Measurements from ENCODE around the gene YWHAE.

Gene YWHAE

DNA sequence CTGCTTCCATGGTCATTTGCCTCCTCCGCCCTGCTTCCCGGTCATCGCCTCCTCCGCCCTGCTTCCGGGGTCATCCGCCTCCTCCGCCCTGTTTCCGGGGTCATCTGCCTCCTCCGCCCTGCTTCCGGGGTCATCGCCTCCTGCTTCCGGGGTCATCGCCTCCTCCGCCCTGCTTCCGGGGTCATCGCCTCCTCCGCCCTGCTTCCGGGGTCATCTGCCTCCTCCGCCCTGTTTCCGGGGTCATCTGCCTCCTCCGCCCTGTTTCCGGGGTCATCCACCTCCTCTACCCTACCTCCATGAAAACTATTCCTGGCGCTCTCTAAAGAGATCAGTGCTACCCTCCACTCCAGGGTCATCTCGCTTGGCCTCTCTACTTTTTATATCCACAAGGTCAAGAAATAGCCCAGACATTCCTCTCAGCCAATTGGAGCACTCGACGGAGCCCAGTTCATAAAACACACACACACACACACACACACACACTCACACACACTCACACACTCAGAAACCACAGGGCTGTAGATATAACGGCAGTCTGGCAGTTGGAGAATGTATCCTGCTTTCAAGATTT is 75.7 kb downstream of the YWHAE start:
- H3K4me3 ChIP-seq (ENCODE audit: low read depth, low read length): no peak overlapping the region
- TF ChIP-seq, protein P1, sequence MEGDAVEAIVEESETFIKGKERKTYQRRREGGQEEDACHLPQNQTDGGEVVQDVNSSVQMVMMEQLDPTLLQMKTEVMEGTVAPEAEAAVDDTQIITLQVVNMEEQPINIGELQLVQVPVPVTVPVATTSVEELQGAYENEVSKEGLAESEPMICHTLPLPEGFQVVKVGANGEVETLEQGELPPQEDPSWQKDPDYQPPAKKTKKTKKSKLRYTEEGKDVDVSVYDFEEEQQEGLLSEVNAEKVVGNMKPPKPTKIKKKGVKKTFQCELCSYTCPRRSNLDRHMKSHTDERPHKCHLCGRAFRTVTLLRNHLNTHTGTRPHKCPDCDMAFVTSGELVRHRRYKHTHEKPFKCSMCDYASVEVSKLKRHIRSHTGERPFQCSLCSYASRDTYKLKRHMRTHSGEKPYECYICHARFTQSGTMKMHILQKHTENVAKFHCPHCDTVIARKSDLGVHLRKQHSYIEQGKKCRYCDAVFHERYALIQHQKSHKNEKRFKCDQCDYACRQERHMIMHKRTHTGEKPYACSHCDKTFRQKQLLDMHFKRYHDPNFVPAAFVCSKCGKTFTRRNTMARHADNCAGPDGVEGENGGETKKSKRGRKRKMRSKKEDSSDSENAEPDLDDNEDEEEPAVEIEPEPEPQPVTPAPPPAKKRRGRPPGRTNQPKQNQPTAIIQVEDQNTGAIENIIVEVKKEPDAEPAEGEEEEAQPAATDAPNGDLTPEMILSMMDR (IDR thresholded peaks at IDR 0.05; ENCODE audit: low read depth, low read length, missing control alignments): no peak
- no peak for DNase-seq (ENCODE audit: low read depth)

DNA sequence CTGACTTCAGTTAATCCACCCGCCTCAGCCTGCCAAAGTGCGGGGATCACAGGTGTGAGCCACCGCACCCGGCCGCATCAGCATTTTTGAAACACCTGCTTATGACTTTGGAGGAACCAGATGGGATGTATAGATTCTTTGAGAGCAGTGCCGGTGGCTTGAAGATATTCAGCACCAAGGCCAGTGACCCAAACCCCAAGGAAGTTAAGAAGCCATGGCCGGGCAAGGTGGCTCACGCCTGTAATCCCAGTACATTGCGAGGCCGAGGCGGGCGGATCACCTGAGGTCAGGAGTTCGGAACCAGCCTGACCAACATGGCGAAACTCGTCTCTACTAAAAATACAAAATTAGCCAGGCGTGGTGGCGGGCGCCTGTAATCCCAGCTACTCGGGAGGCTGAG is 76.7 kb downstream of the YWHAE start:
- TF ChIP-seq, protein P1 (IDR thresholded peaks at IDR 0.05; ENCODE audit: low read depth, low read length, missing control alignments): no peak
- DNase-seq (ENCODE audit: low read depth): no peak
- no peak overlapping the region for H3K4me3 ChIP-seq (ENCODE audit: low read depth, low read length)

DNA sequence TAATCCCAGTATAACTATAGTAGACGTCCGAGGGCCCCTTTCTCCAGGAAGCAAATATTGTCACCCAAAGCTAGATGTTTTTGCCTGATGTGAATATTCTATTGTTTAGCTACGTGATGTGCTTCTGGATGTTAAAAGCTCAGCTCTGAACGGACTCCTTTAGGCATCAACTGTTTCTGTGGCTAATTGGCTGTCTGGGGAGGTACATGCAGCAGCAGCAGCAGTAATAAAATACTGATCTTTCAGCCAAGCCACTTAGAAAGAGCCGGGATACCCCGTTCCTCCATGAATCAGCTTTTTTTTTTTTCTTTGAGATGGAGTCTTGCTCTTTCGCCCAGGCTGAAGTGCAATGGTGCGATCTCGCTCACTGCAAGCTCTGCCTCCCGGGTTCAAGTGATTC is 77.5 kb downstream of the YWHAE start:
- TF ChIP-seq, protein P1 (IDR thresholded peaks at IDR 0.05; ENCODE audit: low read depth, low read length, missing control alignments): no peak
- H3K4me3 ChIP-seq (ENCODE audit: low read depth, low read length): no peak overlapping the region
- DNase-seq (ENCODE audit: low read depth): no peak

DNA sequence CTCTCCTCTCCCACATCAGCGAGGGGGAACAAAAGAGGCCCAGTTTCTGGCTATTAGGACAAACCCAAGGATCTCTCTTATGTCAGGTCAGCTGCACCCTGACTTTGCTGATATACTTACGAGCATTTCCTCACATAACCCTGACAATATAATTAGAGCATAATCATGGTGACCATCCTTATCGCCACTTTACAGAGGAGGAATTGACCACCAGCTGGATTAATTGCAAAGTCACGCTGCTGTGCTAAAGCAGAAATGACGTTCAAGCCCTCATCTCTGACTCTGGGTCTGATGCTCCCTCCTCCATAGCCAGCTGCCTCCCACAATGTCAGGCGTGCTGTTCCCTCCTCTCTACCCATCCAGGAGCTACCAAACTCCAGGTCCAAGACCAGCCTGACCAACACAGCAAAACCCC is 78.0 kb downstream of the YWHAE start:
- DNase-seq (ENCODE audit: low read depth): no peak
- no peak overlapping the region for H3K4me3 ChIP-seq (ENCODE audit: low read depth, low read length)
- TF ChIP-seq, protein P1 (IDR thresholded peaks at IDR 0.05; ENCODE audit: low read depth, low read length, missing control alignments): no peak

DNA sequence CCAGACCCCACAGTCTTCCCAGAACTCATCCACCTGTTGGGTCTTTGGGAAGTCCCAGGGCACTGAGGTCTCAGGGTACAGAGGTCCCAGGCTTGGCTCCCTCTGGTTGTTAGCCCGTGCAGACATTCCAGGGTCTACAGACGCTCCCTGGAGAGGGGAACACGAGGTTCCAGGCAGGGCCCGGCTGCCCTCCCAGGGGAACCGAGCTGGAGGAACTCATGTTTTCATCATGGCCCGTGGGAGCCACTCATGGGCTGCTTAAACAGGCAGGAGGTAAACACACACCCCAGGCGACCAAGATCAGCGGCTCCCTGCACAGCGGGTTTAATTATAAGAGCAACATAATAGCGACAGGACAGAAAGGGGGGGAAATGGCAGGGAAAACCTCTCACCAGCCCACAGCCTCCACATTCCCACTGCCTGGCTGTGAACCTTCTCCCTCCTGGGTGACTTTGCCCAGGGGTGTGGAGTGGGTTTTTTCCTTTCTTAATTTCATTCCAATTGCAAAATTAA is 84.1 kb downstream of the YWHAE start:
- no peak overlapping the region for H3K4me3 ChIP-seq (ENCODE audit: low read depth, low read length)
- TF ChIP-seq, protein P1 (IDR thresholded peaks at IDR 0.05; ENCODE audit: low read depth, low read length, missing control alignments): no peak
- no peak for DNase-seq (ENCODE audit: low read depth)

DNA sequence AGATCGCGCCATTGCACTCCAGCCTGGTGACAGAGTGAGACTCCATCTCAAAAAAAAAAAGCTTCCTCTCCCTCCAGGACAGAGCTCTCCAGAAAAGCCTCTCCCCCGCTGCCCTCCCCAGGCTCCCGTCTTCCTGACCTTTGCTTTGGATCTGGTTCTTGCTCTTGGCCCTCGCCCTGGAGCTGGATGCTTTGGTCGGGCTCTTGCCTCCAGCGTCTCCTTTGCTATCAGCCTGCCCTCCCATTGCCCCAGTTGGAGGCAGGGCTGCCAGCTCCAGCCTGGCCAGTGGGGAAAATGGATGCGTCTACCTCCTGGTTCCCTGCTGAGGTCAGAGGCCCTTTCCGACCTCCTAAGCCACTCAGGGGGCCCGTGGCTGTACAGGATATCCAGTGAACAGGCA is 84.6 kb downstream of the YWHAE start:
- TF ChIP-seq, protein P1 (IDR thresholded peaks at IDR 0.05; ENCODE audit: low read depth, low read length, missing control alignments): no peak
- DNase-seq (ENCODE audit: low read depth): no peak

More for the DNA sequence above, 84.6 kb downstream of the YWHAE start:
- H3K4me3 ChIP-seq (ENCODE audit: low read depth, low read length): no peak overlapping the region

Measured in GM12864 (cell line).